Body of pancreas (tissue), 4 donors: ENCODE measurements around the gene PDZD4.

Experiments
- CTCF ChIP-seq, 7 experiments: fragments of 450-650 bp in 4 of 7; fragments of 200-600 bp in 3 of 7; sonication (generic) in 3 of 7; IDR thresholded peaks; one replicate each; pipeline ENCODE4 v1.5.1; 2016 to 2019; ENCODE audit warnings: antibody characterized with exemption in 7 of 7
- POLR2A ChIP-seq, 3 donors: fragments of 450-650 bp; IDR thresholded peaks; one replicate each; pipeline ENCODE4 v1.6.1; 2016; ENCODE audit warnings: antibody characterized with exemption in 3 of 3, mild to moderate bottlenecking in 2 of 3

DNA sequence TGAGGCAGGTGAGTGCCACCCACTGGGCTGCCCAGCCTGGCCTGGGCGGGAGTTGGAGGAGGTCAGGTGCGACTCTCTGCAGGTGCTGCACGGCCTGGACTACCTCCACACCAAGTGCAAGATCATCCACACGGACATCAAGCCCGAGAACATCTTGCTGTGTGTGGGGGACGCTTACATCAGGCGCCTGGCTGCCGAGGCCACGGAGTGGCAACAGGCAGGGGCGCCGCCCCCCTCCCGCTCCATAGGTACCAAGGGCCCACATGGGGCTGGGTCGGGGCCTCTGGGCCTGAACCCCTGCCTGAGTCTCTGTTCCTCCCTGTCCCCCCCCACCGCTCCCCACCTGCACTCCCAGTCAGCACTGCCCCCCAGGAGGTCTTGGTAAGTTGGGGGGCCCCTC is 47.5 kb downstream of the PDZD4 start:
- TF ChIP-seq CTCF (IDR thresholded peaks at IDR 0.05) (no peak), POLR2A (IDR thresholded peaks at IDR 0.05) (no peak)
